HG02870 (cell line): ENCODE data around the gene AKR1B15.

Experiments used
- ATAC-seq: cut with Tn5 transposase; IDR thresholded peaks from one replicate; pipeline ENCODE4 v1.9.1; 2021; ENCODE audit warnings: mild to moderate bottlenecking, moderate library complexity; ENCODE audit not compliant: unreplicated experiment

AKR1B15 gene

GRCh38 chr7:134611611-134612151, 62.8 kb downstream of the AKR1B15 start:
- no peak for ATAC-seq

- no peak for ATAC-seq
Measured at GRCh38 chr7:134612197-134612596, 63.3 kb downstream of the AKR1B15 start.

- ATAC-seq: no peak
Measured at GRCh38 chr7:134613623-134614347, 64.9 kb downstream of the AKR1B15 start.

GRCh38 chr7:134616611-134617010, 67.7 kb downstream of the AKR1B15 start:
- ATAC-seq: no peak

- ATAC-seq: no peak
Measured at GRCh38 chr7:134618756-134619530, 70.0 kb downstream of the AKR1B15 start.

- ATAC-seq: no peak
Measured at GRCh38 chr7:134619627-134620331, 70.9 kb downstream of the AKR1B15 start.

- no peak for ATAC-seq
Measured at GRCh38 chr7:134622303-134622995, 73.5 kb downstream of the AKR1B15 start.

- ATAC-seq: no peak
Measured at GRCh38 chr7:134623193-134623592, 74.3 kb downstream of the AKR1B15 start.

GRCh38 chr7:134625550-134625949, 76.6 kb downstream of the AKR1B15 start:
- no peak for ATAC-seq

GRCh38 chr7:134627109-134627774, 78.3 kb downstream of the AKR1B15 start:
- ATAC-seq: no peak

GRCh38 chr7:134627775-134628153, 78.9 kb downstream of the AKR1B15 start:
- ATAC-seq: no peak

- no peak for ATAC-seq
Measured at GRCh38 chr7:134629445-134629844, 80.5 kb downstream of the AKR1B15 start.
